ENCODE results near the gene HOXC9. TPM values are rescaled to one million over a fixed set of nuclear protein-coding genes. Genes with fewer than 3 reads are reported as not detected.

HOXC9 gene
- total and polyA plus RNA-seq, 2 of the 8 experiments (the other 6 are each of a cell fraction or from before 2014, with no cell fraction given), result not detected

- no peak for TF ChIP-seq JUN (IDR thresholded peaks at IDR 0.05; ENCODE audit: low read depth, low read length)
- no peak for TF ChIP-seq JUND (IDR thresholded peaks at IDR 0.05; ENCODE audit: low read length)
- no peak for TF ChIP-seq EGR1 (IDR thresholded peaks at IDR 0.05; ENCODE audit: borderline replicate concordance, low read depth, low read length)
- no peak for TF ChIP-seq RNF2 (IDR thresholded peaks at IDR 0.05; ENCODE audit: borderline replicate concordance, low read depth, low read length, missing control alignments, poor library complexity, severe bottlenecking)
- TF ChIP-seq SIX5 (IDR thresholded peaks at IDR 0.05; ENCODE audit: low read depth, low read length), result no peak
- no peak for TF ChIP-seq HDAC6 (IDR thresholded peaks at IDR 0.05; ENCODE audit: low read depth, low read length)
- TF ChIP-seq USF2 (IDR thresholded peaks at IDR 0.05; ENCODE audit: low read length), result no peak
- no peak for TF ChIP-seq TAF7 (optimal IDR thresholded peaks at IDR 0.05; ENCODE audit: borderline replicate concordance, low read depth, low read length)
- no peak for TF ChIP-seq POU5F1 (IDR thresholded peaks at IDR 0.05; ENCODE audit: low read depth, low read length)
- TF ChIP-seq CHD1 (IDR thresholded peaks at IDR 0.05; ENCODE audit: low read depth, low read length), result no peak
These were observed 11.3 kb upstream of the HOXC9 start (continued) for GRCh38 chr12:53988541-53989226.
